Endothelial cell of umbilical vein (primary cell): Measurements from ENCODE around the gene TPK1. TPM values are rescaled to one million over a fixed set of nuclear protein-coding genes. Genes with fewer than 3 reads are reported as not detected.
A peak's percentile ranks its signal among the peaks of the same experiment; 100 is the strongest.

Experiments
- BruUV-seq: library from RNA; stranded (reverse); fragments of 400-500 nt; replicated peaks from 2 replicates; lab custom pipeline; 2021; lab: Mats Ljungman, UMichigan
- CTCF ChIA-PET: fragments of 300-600, 350-600 bp; sonication (Branson Sonifier 250); formaldehyde crosslinking; loops from one replicate; lab custom pipeline; 2021; ENCODE audit warnings: antibody characterized with exemption, inconsistent platforms; lab: Charles Lee
- POLR2A ChIA-PET: fragments of 300-600, 350-600 bp; sonication (Branson Sonifier 250); formaldehyde crosslinking; loops from one replicate; lab custom pipeline; 2021; ENCODE audit warnings: antibody characterized with exemption, inconsistent platforms; lab: Charles Lee
- DNase-seq: peaks from one replicate; pipeline ENCODE4 v3.0.0-alpha.2; 2011; ENCODE audit warnings: low read depth, low spot score
- FAIRE-seq: peaks from 2 replicates; lab custom pipeline; 2011; peaks lifted over from hg19 to GRCh38; lab: Jason Lieb, UNC
- H2AFZ ChIP-seq: 2 replicates; pipeline ENCODE4 v1.6.0; 2012; ENCODE audit warnings: low read depth, low read length, control low read depth, inconsistent platforms
- H3K27ac ChIP-seq: 2 replicates; pipeline ENCODE4 v1.5.1; 2011; ENCODE audit warnings: low read depth, mild to moderate bottlenecking, control low read depth, low read length, moderate library complexity; ENCODE audit not compliant: insufficient read depth
- H3K27me3 ChIP-seq, 2 experiments: 2 replicates each; pipeline versions ENCODE4 v1.6.0 to v1.6.1; 2011; ENCODE audit warnings: low read length in 2 of 2, mixed read lengths in 1 of 2; ENCODE audit not compliant: control insufficient read depth in 2 of 2, insufficient read depth in 2 of 2
- H3K36me3 ChIP-seq, 2 experiments: 2 replicates in 1 of 2; 3 replicates in 1 of 2; pipeline ENCODE4 v1.5.1; 2011; ENCODE audit warnings: low read length in 2 of 2, mild to moderate bottlenecking in 1 of 2, moderate library complexity in 1 of 2; ENCODE audit not compliant: control insufficient read depth in 2 of 2, insufficient read depth in 2 of 2; ENCODE audit errors: extremely low read depth in 1 of 2
- H3K4me1 ChIP-seq: 3 replicates; pipeline ENCODE4 v1.5.1; 2011; ENCODE audit warnings: mild to moderate bottlenecking, low read length; ENCODE audit not compliant: control insufficient read depth, insufficient read depth; ENCODE audit errors: extremely low read depth
- H3K4me2 ChIP-seq: 2 replicates; pipeline ENCODE4 v1.6.1; 2011; ENCODE audit warnings: low read length, control low read depth, mixed read lengths; ENCODE audit not compliant: insufficient read depth
- H3K4me3 ChIP-seq, 3 experiments: fragments of 200-600 bp in 1 of 3; sonication (generic), shearing (Covaris generic) in 1 of 3; replicated peaks in 1 of 3; 2 replicates each; pipeline ENCODE4 v1.5.1; 2011 to 2016; ENCODE audit warnings: control low read depth in 3 of 3, low read length in 3 of 3, mild to moderate bottlenecking in 2 of 3, inconsistent platforms in 1 of 3, low read depth in 1 of 3, moderate library complexity in 1 of 3; ENCODE audit not compliant: insufficient read depth in 1 of 3
- H3K79me2 ChIP-seq: 2 replicates; pipeline ENCODE4 v1.6.0; 2012; ENCODE audit warnings: low read length, inconsistent platforms; ENCODE audit not compliant: control insufficient read depth, insufficient read depth
- H3K9ac ChIP-seq: replicated peaks from 2 replicates; pipeline ENCODE3; 2011; ENCODE audit warnings: low read length, control low read depth; ENCODE audit not compliant: insufficient read depth; ENCODE audit errors: extremely low read depth
- H3K9me1 ChIP-seq: replicated peaks from 3 replicates; pipeline ENCODE4 v1.6.0; 2011; ENCODE audit warnings: mild to moderate bottlenecking, low read length; ENCODE audit not compliant: control insufficient read depth, insufficient read depth; ENCODE audit errors: extremely low read depth
- H3K9me3 ChIP-seq: replicated peaks from 2 replicates; pipeline ENCODE4 v1.5.1; 2012; ENCODE audit warnings: low read length, inconsistent platforms; ENCODE audit not compliant: control insufficient read depth, insufficient read depth
- H4K20me1 ChIP-seq: replicated peaks from 2 replicates; pipeline ENCODE3; 2011; ENCODE audit warnings: mild to moderate bottlenecking, low read length; ENCODE audit not compliant: control insufficient read depth, insufficient read depth; ENCODE audit errors: extremely low read depth
- CTCF ChIP-seq, 2 donors: IDR thresholded peaks; 1 replicate in 1 of 2; 2 replicates in 1 of 2; pipeline ENCODE4 v1.5.1; 2011; ENCODE audit warnings: low read length in 2 of 2, mild to moderate bottlenecking in 2 of 2, moderate library complexity in 2 of 2, control low read depth in 1 of 2, inconsistent platforms in 1 of 2, low read depth in 1 of 2; ENCODE audit not compliant: insufficient read depth in 1 of 2; ENCODE audit errors: extremely low read depth in 1 of 2
- EZH2 ChIP-seq: IDR thresholded peaks from 2 replicates; pipeline ENCODE4 v1.6.1; 2012; ENCODE audit warnings: borderline replicate concordance, low read depth, mild to moderate bottlenecking, moderate library complexity, low read length, inconsistent platforms; ENCODE audit not compliant: severe bottlenecking
- FOS ChIP-seq: IDR thresholded peaks from 2 replicates; pipeline ENCODE4 v1.6.1; 2011; ENCODE audit warnings: mild to moderate bottlenecking, low read length, moderate library complexity, borderline replicate concordance; ENCODE audit not compliant: insufficient read depth
- GATA2 ChIP-seq: IDR thresholded peaks from 2 replicates; pipeline ENCODE4 v1.7.0; 2011; ENCODE audit warnings: low read depth, mild to moderate bottlenecking, moderate library complexity, mixed read lengths, low read length; ENCODE audit not compliant: insufficient read length, insufficient read depth
- JUN ChIP-seq: IDR thresholded peaks from 2 replicates; pipeline ENCODE4 v1.6.1; 2011; ENCODE audit warnings: borderline replicate concordance, low read depth; ENCODE audit not compliant: insufficient read length, insufficient read depth
- MAX ChIP-seq: IDR thresholded peaks from 2 replicates; pipeline ENCODE4 v1.6.1; 2011; ENCODE audit not compliant: insufficient read depth, insufficient read length
- MYC ChIP-seq: IDR thresholded peaks from one replicate; pipeline ENCODE4 v1.6.1; 2011; ENCODE audit warnings: mild to moderate bottlenecking, low read depth, low read length
- POLR2A ChIP-seq: IDR thresholded peaks from 2 replicates; pipeline ENCODE4 v1.6.1; 2012; ENCODE audit warnings: low read depth, mild to moderate bottlenecking, control low read depth, low read length
- POLR2AphosphoS5 ChIP-seq: IDR thresholded peaks from 2 replicates; pipeline ENCODE4 v1.6.1; 2012; ENCODE audit warnings: low read depth, mild to moderate bottlenecking, control low read depth, low read length, moderate library complexity; ENCODE audit not compliant: insufficient read depth
- dilution Hi-C: fragments of 300-500 bp; cut with MboI; formaldehyde crosslinking; loops from one replicate; pipeline ENCODE4 v1.15.0; 2019; ENCODE audit warnings: low sequenced_read_pairs; ENCODE audit not compliant: extremely low pct_ligation_motif_present
- intact Hi-C: fragments of 100-400 bp; cut with micrococcal nuclease; formaldehyde crosslinking; loops from one replicate; pipeline ENCODE4 v1.10.0; 2022
- polyA plus RNA-seq, 4 experiments: library from polyadenylated mRNA; depleted of rRNA in 3 of 4; stranded (reverse) in 3 of 4; unstranded in 1 of 4; fragments of >200 nt; gene quantifications; 2 replicates each; pipeline versions ENCODE4 v1.2.1 to v1.2.3, GENCODE V29; 2011 to 2012; ENCODE audit warnings: missing spikeins in 1 of 4
- total RNA-seq: library from RNA; stranded (reverse); gene quantifications from 2 replicates; pipeline ENCODE4 v1.2.3, GENCODE V29; 2021

The TPK1 gene
- total and polyA plus RNA-seq, 2 donors (not counting 3 experiments of a cell fraction or from before 2014, with no cell fraction given) = 7.5 to 9.3 TPM

DNA sequence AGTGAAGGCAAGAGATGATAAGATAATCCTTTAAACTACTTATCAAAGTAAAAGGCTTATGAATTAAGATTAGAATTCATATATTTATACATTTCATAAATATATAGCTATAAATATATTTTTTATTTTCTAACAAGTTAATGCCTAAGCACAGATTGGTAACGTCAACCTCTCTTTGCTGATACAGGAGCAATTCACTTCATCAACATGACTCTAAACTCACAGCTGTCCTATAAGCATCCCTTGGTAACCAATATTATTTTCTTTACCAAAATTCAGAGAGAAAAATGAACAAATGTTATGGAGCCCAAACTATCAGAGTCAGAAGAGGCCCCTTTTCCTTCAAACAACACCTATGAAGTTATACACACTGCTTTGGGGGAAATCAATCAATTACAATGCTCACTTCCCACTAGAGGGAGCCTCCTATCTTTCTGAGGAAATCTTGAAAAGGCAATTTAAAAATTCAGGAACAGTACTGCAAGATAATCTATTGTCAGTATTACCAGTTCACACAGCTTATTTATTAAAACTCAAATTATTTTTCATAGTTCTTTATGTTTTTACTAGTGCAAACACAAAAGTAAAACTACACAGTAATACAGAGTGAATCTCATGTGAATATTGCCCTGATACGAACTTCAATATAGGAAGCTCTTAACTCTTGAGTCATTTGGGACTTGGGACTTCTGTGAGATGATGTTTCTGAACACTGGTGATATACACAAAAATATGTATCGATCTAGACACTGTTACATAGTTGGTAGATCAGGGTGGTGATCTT is 381.4 kb downstream of the TPK1 start:
- no peaks in the 10 kb centered on the region for H4K20me1 ChIP-seq
- no peaks in the 10 kb centered on the region for H3K27me3 ChIP-seq
- H3K27ac ChIP-seq = no peak overlapping the region
- H3K4me2 ChIP-seq = no peak overlapping the region
- ChIA-PET POLR2A (no interaction called here), CTCF (interaction anchor here (0.6 to 2.9 kb wide), 8 partner anchors 10 to 1635 kb away, joined by 3 to 21 read pairs (median 5); no protein-coding TSS in a partner anchor)
- DNase-seq (peak; percentile 29), FAIRE-seq (peak; percentile 26)
- BruUV-seq = no TSS peak
- no peak overlapping the region for H3K9ac ChIP-seq
- H3K9me3 ChIP-seq = no peaks in the 10 kb centered on the region
- intact Hi-C loops = loop anchor here (2.0 kb wide), 1 partner anchor 332 kb away; no protein-coding TSS in a partner anchor
- H3K79me2 ChIP-seq = no peaks in the 10 kb centered on the region
- dilution Hi-C loops = no loop called here
- H2AFZ ChIP-seq = no peak overlapping the region
- H3K4me1 ChIP-seq = no peaks in the 10 kb centered on the region
- no peaks in the 10 kb centered on the region for H3K36me3 ChIP-seq
- TF ChIP-seq POLR2AphosphoS5 = no peak
- peak; percentile 22 to 34 for TF ChIP-seq CTCF (IDR thresholded peaks at IDR 0.05; ENCODE audit: extremely low read depth in 1 of 2, insufficient read depth in 1 of 2, low read depth in 1 of 2, low read length in 2 of 2)
- H3K9me1 ChIP-seq = no peaks in the 10 kb centered on the region
- H3K4me3 ChIP-seq = no peak overlapping the region

DNA sequence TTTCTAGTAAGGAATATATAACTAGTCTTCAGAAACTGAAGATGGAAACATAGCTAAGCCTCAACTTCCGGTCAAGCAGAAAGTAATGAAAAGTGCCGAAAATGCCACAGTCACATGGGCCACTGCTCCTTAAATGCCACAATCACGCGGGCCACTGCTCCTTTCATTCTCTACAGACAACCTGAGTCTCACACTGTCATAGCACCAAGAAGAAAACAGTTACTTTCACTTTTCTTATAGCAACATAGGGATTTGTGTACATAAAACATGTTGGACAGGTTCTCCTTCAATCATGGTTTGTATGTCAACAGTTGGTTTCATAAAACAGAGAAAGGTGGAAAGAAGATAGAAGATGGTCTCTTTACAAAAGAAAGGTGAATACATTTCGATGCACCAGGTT is 383.8 kb downstream of the TPK1 start:
- CTCF ChIA-PET = no interaction called here
- Histone ChIP-seq H2AFZ (no peak overlapping the region), H3K36me3 (no peaks in the 10 kb centered on the region), H4K20me1 (no peaks in the 10 kb centered on the region), H3K4me1 (no peaks in the 10 kb centered on the region), H3K4me2 (no peak overlapping the region), H3K9ac (no peak overlapping the region), H3K79me2 (no peaks in the 10 kb centered on the region), H3K4me3 (no peak overlapping the region), H3K9me3 (no peaks in the 10 kb centered on the region), H3K9me1 (no peaks in the 10 kb centered on the region), H3K27me3 (no peaks in the 10 kb centered on the region), H3K27ac (no peak overlapping the region)
- no peak for FAIRE-seq
- TF ChIP-seq POLR2AphosphoS5 (no peak), FOS (no peak), POLR2A (no peak), MYC (no peak), EZH2 (no peak), CTCF (IDR thresholded peaks at IDR 0.05; ENCODE audit: extremely low read depth in 1 of 2, insufficient read depth in 1 of 2, low read depth in 1 of 2, low read length in 2 of 2) (no peak), MAX (no peak), GATA2 (no peak), JUN (no peak)
- no TSS peak for BruUV-seq
- POLR2A ChIA-PET = no interaction called here
- intact Hi-C loops = no loop called here
- no peak for DNase-seq
- dilution Hi-C loops = no loop called here
